Measurements from ENCODE around the gene HADHB.

DNA sequence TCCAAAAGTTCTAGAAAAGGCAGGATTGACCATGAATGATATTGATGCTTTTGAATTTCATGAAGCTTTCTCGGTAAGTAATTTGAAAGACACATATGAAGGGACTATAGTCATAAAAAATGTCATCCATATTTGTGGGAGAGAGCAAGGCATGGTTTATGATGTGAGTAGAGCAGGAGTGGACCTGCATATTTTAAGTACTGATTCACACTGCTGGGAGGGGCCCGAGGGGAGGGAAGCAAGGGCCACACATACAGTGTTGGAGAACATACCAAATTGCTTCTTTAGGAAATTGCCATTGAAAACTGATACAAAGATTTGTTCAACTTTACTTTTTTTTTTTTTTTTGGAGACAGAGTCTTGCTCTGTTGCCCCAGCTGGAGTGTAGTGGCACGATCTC lies 39.4 kb downstream of the HADHB start:
- TF ChIP-seq, protein P1, sequence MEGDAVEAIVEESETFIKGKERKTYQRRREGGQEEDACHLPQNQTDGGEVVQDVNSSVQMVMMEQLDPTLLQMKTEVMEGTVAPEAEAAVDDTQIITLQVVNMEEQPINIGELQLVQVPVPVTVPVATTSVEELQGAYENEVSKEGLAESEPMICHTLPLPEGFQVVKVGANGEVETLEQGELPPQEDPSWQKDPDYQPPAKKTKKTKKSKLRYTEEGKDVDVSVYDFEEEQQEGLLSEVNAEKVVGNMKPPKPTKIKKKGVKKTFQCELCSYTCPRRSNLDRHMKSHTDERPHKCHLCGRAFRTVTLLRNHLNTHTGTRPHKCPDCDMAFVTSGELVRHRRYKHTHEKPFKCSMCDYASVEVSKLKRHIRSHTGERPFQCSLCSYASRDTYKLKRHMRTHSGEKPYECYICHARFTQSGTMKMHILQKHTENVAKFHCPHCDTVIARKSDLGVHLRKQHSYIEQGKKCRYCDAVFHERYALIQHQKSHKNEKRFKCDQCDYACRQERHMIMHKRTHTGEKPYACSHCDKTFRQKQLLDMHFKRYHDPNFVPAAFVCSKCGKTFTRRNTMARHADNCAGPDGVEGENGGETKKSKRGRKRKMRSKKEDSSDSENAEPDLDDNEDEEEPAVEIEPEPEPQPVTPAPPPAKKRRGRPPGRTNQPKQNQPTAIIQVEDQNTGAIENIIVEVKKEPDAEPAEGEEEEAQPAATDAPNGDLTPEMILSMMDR (IDR thresholded peaks at IDR 0.05; ENCODE audit: poor library complexity), result no peak
- TF ChIP-seq EZH2 (IDR thresholded peaks at IDR 0.05; ENCODE audit: borderline replicate concordance), result no peak
- TF ChIP-seq EZH2phosphoT487 (IDR thresholded peaks at IDR 0.05; ENCODE audit: low read depth, severe bottlenecking, unreplicated experiment), result no peak
